K562 (cell line): ENCODE measurements around the gene NABP1. TPM values are rescaled to one million over a fixed set of nuclear protein-coding genes. Genes with fewer than 3 reads are reported as not detected.

ENCODE experiments used
- CREM ChIP-seq: IDR thresholded peaks from 2 replicates; pipeline ENCODE4 v1.6.1; 2014; ENCODE audit warnings: antibody characterized with exemption, low read depth
- IFI16 ChIP-seq: fragments of 250-450 bp; sonication (Bioruptor Pico); IDR thresholded peaks from 2 replicates; pipeline ENCODE4 v2.1.2; 2022; ENCODE audit warnings: mild to moderate bottlenecking, inconsistent platforms
- PHF21A ChIP-seq: fragments of 450-650 bp; IDR thresholded peaks from 2 replicates; pipeline ENCODE4 v1.6.1; 2017; ENCODE audit warnings: low read depth, borderline replicate concordance
- SMAD3 ChIP-seq: fragments of 450-650 bp; formaldehyde crosslinking; conservative IDR thresholded peaks from 2 replicates; pipeline ENCODE4 v1.4.0; 2020; ENCODE audit warnings: mild to moderate bottlenecking
- TAF15 ChIP-seq: fragments of 200-400 bp; formaldehyde crosslinking; IDR thresholded peaks from 2 replicates; pipeline ENCODE4 v1.6.1; 2017; ENCODE audit warnings: mild to moderate bottlenecking, low read depth, low read length, moderate library complexity
- polyA plus RNA-seq, 8 experiments: library from polyadenylated mRNA; depleted of rRNA in 4 of 8; stranded (reverse) in 5 of 8; unstranded in 3 of 8; fragments of >200 nt; fragmentation: Nextera tagmentation in 2 of 8; fragmentation: Illumina TruSeq in 1 of 8; extraction: Ambion mirVana in 2 of 8; extraction: Trizol in 1 of 8; gene quantifications; 2 replicates each; pipeline versions ENCODE4 v1.2.1 to v1.2.3, GENCODE V29; 2011 to 2014; ENCODE audit warnings: inconsistent platforms in 1 of 8, missing spikeins in 1 of 8
- total RNA-seq, 7 experiments: library from RNA; depleted of rRNA in 6 of 7; stranded (reverse); fragments of >200 nt in 6 of 7; fragmentation: Illumina TruSeq in 2 of 7; extraction: Trizol in 2 of 7; gene quantifications; 2 replicates each; pipeline versions ENCODE4 v1.2.1 to v1.2.3, GENCODE V29; 2011 to 2021; ENCODE audit warnings: low replicate concordance in 1 of 7
- TF ChIP-seq, protein P1 (sequence below): sonication (generic); formaldehyde crosslinking; IDR thresholded peaks from 2 replicates; pipeline ENCODE4 v1.8.0; 2022; ENCODE audit warnings: missing genetic modification reagents, mild to moderate bottlenecking, moderate library complexity, borderline replicate concordance
- TF ChIP-seq, protein P2 (sequence below): fragments of 250-450 bp; sonication (Bioruptor Pico); IDR thresholded peaks from 2 replicates; pipeline ENCODE4 v1.4.0; 2020
- TF ChIP-seq, protein P3 (sequence below), 2 experiments: fragments of 450-650 bp in 1 of 2; sonication (generic) in 1 of 2; formaldehyde crosslinking; conservative IDR thresholded peaks; 2 replicates each; pipeline versions ENCODE4 v1.4.0 to v1.8.1; 2020 to 2022; ENCODE audit warnings: mild to moderate bottlenecking in 1 of 2, missing genetic modification reagents in 1 of 2
- TF ChIP-seq, protein P4 (sequence below), 3 experiments: IDR thresholded peaks in 2 of 3; conservative IDR thresholded peaks in 1 of 3; 2 replicates each; pipeline ENCODE4 v1.5.1; 2011 to 2012; ENCODE audit warnings: low read length in 3 of 3, mild to moderate bottlenecking in 3 of 3, control low read depth in 2 of 3, improper control_type of control experiment in 1 of 3, inconsistent platforms in 1 of 3, low read depth in 1 of 3, mixed read lengths in 1 of 3, moderate library complexity in 1 of 3; ENCODE audit not compliant: insufficient read depth in 2 of 3
- TF ChIP-seq, protein P5 (sequence below), 2 experiments: fragments of 450-650 bp in 1 of 2; sonication (generic) in 1 of 2; formaldehyde crosslinking in 1 of 2; IDR thresholded peaks; 2 replicates each; pipeline versions ENCODE4 v1.7.1 to v1.9.0; 2016 to 2022; ENCODE audit warnings: inconsistent platforms in 1 of 2, mild to moderate bottlenecking in 1 of 2, missing genetic modification reagents in 1 of 2

The NABP1 gene
- total and polyA plus RNA-seq, 9 of the 15 experiments (the other 6 are each of a cell fraction or from before 2014, with no cell fraction given): 12.8 to 44.0 (median 20.2) TPM

DNA sequence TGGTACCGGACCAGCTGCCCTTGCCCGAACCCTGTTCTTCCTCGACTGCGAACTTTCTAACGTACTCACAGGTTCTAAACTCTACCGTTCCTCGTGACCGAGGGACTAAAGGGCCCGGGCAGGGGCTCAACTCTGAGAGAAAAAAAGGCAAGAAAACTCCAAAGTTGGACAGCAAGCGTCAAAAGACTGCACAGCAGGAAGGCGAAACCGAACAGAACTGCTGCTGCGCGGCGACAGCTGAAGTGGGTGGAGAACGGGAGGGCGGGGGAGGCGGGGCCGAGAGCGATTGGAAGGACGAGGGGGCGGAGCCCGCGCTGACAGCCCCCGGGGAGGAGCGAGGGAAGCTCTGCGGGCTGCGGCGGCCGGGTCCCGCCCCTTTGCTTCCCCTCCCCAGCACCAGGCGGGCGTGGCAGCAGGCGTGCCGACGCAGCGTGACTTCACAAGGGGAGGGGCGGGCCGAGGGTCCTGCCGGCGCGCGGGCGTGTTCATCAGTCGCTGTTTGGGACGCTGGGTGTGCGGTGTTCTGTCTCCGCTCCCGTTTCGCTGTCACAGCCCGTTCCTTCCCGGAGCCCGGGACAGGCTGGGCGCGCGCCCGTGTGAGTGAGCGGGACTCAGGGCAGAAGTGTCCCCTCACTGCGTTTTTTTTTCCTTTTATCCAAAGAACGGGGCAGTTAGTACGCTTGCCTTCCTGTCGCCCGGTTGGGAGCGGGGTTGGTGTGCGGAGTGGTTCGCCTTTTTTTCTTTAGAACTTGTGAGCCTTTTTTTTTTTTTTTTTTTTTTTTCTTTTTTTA, at the start of gene NABP1 (continued):
- TF ChIP-seq CREM: peak; percentile 88
- TF ChIP-seq TAF15: no peak
- TF ChIP-seq, protein P1, sequence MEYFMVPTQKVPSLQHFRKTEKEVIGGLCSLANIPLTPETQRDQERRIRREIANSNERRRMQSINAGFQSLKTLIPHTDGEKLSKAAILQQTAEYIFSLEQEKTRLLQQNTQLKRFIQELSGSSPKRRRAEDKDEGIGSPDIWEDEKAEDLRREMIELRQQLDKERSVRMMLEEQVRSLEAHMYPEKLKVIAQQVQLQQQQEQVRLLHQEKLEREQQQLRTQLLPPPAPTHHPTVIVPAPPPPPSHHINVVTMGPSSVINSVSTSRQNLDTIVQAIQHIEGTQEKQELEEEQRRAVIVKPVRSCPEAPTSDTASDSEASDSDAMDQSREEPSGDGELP: peak; percentile 95
- TF ChIP-seq PHF21A: 0 out of 2 replicates have a peak, but pooled peaks have one; percentile 26
- no peak; the same call in 1 of the 2 replicates for TF ChIP-seq SMAD3
- no peak for TF ChIP-seq IFI16 (CRISPR knock-in tag)
- TF ChIP-seq, protein P2, sequence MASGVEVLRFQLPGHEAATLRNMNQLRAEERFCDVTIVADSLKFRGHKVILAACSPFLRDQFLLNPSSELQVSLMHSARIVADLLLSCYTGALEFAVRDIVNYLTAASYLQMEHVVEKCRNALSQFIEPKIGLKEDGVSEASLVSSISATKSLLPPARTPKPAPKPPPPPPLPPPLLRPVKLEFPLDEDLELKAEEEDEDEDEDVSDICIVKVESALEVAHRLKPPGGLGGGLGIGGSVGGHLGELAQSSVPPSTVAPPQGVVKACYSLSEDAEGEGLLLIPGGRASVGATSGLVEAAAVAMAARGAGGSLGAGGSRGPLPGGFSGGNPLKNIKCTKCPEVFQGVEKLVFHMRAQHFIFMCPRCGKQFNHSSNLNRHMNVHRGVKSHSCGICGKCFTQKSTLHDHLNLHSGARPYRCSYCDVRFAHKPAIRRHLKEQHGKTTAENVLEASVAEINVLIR (CRISPR knock-in tag): no peak
- TF ChIP-seq, protein P3, sequence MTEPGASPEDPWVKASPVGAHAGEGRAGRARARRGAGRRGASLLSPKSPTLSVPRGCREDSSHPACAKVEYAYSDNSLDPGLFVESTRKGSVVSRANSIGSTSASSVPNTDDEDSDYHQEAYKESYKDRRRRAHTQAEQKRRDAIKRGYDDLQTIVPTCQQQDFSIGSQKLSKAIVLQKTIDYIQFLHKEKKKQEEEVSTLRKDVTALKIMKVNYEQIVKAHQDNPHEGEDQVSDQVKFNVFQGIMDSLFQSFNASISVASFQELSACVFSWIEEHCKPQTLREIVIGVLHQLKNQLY (CRISPR knock-in tag; conservative IDR thresholded peaks at IDR 0.05): no peak
- TF ChIP-seq, protein P4, sequence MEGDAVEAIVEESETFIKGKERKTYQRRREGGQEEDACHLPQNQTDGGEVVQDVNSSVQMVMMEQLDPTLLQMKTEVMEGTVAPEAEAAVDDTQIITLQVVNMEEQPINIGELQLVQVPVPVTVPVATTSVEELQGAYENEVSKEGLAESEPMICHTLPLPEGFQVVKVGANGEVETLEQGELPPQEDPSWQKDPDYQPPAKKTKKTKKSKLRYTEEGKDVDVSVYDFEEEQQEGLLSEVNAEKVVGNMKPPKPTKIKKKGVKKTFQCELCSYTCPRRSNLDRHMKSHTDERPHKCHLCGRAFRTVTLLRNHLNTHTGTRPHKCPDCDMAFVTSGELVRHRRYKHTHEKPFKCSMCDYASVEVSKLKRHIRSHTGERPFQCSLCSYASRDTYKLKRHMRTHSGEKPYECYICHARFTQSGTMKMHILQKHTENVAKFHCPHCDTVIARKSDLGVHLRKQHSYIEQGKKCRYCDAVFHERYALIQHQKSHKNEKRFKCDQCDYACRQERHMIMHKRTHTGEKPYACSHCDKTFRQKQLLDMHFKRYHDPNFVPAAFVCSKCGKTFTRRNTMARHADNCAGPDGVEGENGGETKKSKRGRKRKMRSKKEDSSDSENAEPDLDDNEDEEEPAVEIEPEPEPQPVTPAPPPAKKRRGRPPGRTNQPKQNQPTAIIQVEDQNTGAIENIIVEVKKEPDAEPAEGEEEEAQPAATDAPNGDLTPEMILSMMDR (IDR thresholded peaks at IDR 0.05 in 2 of 3, conservative IDR thresholded peaks at IDR 0.05 in 1 of 3; ENCODE audit: insufficient read depth in 2 of 3, low read depth in 1 of 3, low read length in 3 of 3): no peak
- TF ChIP-seq, protein P5, sequence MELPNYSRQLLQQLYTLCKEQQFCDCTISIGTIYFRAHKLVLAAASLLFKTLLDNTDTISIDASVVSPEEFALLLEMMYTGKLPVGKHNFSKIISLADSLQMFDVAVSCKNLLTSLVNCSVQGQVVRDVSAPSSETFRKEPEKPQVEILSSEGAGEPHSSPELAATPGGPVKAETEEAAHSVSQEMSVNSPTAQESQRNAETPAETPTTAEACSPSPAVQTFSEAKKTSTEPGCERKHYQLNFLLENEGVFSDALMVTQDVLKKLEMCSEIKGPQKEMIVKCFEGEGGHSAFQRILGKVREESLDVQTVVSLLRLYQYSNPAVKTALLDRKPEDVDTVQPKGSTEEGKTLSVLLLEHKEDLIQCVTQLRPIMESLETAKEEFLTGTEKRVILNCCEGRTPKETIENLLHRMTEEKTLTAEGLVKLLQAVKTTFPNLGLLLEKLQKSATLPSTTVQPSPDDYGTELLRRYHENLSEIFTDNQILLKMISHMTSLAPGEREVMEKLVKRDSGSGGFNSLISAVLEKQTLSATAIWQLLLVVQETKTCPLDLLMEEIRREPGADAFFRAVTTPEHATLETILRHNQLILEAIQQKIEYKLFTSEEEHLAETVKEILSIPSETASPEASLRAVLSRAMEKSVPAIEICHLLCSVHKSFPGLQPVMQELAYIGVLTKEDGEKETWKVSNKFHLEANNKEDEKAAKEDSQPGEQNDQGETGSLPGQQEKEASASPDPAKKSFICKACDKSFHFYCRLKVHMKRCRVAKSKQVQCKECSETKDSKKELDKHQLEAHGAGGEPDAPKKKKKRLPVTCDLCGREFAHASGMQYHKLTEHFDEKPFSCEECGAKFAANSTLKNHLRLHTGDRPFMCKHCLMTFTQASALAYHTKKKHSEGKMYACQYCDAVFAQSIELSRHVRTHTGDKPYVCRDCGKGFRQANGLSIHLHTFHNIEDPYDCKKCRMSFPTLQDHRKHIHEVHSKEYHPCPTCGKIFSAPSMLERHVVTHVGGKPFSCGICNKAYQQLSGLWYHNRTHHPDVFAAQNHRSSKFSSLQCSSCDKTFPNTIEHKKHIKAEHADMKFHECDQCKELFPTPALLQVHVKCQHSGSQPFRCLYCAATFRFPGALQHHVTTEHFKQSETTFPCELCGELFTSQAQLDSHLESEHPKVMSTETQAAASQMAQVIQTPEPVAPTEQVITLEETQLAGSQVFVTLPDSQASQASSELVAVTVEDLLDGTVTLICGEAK (IDR thresholded peaks at IDR 0.05): 0 out of 2 replicates have a peak, but pooled peaks have one; percentile 13
- TF ChIP-seq, protein P5 (CRISPR knock-in tag; IDR thresholded peaks at IDR 0.05): no peak
